DND-41 (cell line): ENCODE data around the gene SETDB1.

ENCODE experiments used
- ATAC-seq: fragments of 200-7000 bp; cut with Tn5 transposase; 3 replicates; pipeline ENCODE4 v1.9.1; 2021; ENCODE audit warnings: low read depth; ENCODE audit not compliant: insufficient read depth
- DNase-seq: peaks from one replicate; pipeline ENCODE4 v3.0.0-alpha.2; 2020
- H2AFZ ChIP-seq: 2 replicates; pipeline ENCODE4 v1.6.0; 2012; ENCODE audit warnings: low read depth, low read length
- H3K27ac ChIP-seq: 2 replicates; pipeline ENCODE4 v1.5.1; 2012; ENCODE audit warnings: low read length, inconsistent platforms
- H3K27me3 ChIP-seq: fragments of 200-600 bp; sonication (generic); 2 replicates; pipeline ENCODE4 v1.6.0; 2012; ENCODE audit warnings: low read length, mild to moderate bottlenecking, inconsistent platforms; ENCODE audit not compliant: insufficient read depth, poor library complexity
- H3K36me3 ChIP-seq: 2 replicates; pipeline ENCODE4 v1.5.1; 2012; ENCODE audit warnings: low read length, inconsistent platforms; ENCODE audit not compliant: insufficient read depth
- H3K4me1 ChIP-seq: 2 replicates; pipeline ENCODE4 v1.5.1; 2012; ENCODE audit warnings: mild to moderate bottlenecking, low read length; ENCODE audit not compliant: insufficient read depth
- H3K4me2 ChIP-seq: 2 replicates; pipeline ENCODE4 v1.6.0; 2012; ENCODE audit warnings: mild to moderate bottlenecking, moderate library complexity, low read length, inconsistent platforms; ENCODE audit not compliant: insufficient read depth
- H3K4me3 ChIP-seq, 2 experiments: fragments of 200-600 bp in 1 of 2; shearing (Covaris generic) in 1 of 2; 2 replicates each; pipeline ENCODE4 v1.5.1; 2012 to 2016; ENCODE audit warnings: inconsistent platforms in 2 of 2, low read length in 2 of 2, mild to moderate bottlenecking in 2 of 2, low read depth in 1 of 2, moderate library complexity in 1 of 2
- H3K79me2 ChIP-seq: 2 replicates; pipeline ENCODE4 v1.6.0; 2012; ENCODE audit warnings: low read length, inconsistent platforms; ENCODE audit not compliant: insufficient read depth
- H3K9ac ChIP-seq: 2 replicates; pipeline ENCODE4 v1.6.0; 2012; ENCODE audit warnings: low read depth, mild to moderate bottlenecking, inconsistent platforms, low read length, moderate library complexity
- H3K9me3 ChIP-seq: 2 replicates; pipeline ENCODE4 v1.5.1; 2012; ENCODE audit warnings: low read length, moderate library complexity, mild to moderate bottlenecking, inconsistent platforms; ENCODE audit not compliant: insufficient read depth, severe bottlenecking
- H4K20me1 ChIP-seq: 2 replicates; pipeline ENCODE4 v1.6.0; 2012; ENCODE audit warnings: low read length; ENCODE audit not compliant: insufficient read depth
- CTCF ChIP-seq: IDR thresholded peaks from 2 replicates; pipeline ENCODE4 v1.5.1; 2012; ENCODE audit warnings: borderline replicate concordance, low read length, moderate library complexity, mild to moderate bottlenecking; ENCODE audit not compliant: poor library complexity, severe bottlenecking; ENCODE audit errors: extremely low read depth
- EZH2 ChIP-seq: IDR thresholded peaks from 3 replicates; pipeline ENCODE4 v1.6.1; 2012; ENCODE audit warnings: borderline replicate concordance, low read depth, mild to moderate bottlenecking, moderate library complexity, low read length, inconsistent platforms; ENCODE audit not compliant: severe bottlenecking

Gene SETDB1

GRCh38 chr1:150922519-150922975 is 3.6 kb upstream of the SETDB1 start:
- no peaks in the 10 kb centered on the region for H3K27me3 ChIP-seq
- no peak overlapping the region for H3K4me3 ChIP-seq
- ATAC-seq = peak; percentile 44
- peak overlapping the region; percentile 41 for H2AFZ ChIP-seq
- H3K79me2 ChIP-seq = peaks cover 11% of the 10 kb centered on the region
- H3K36me3 ChIP-seq = peaks cover 2% of the 10 kb centered on the region
- H3K27ac ChIP-seq = no peak overlapping the region
- DNase-seq = peak; percentile 77
- peaks cover 14% of the 10 kb centered on the region for H3K4me1 ChIP-seq
- no peaks in the 10 kb centered on the region for H4K20me1 ChIP-seq
- 0 out of 2 replicates have a peak overlapping the region, but pooled peaks have one; percentile 16 for H3K4me2 ChIP-seq
- no peaks in the 10 kb centered on the region for H3K9me3 ChIP-seq
- H3K9ac ChIP-seq = no peak overlapping the region
- TF ChIP-seq EZH2 (no peak), CTCF (peak; percentile 91)

- Histone ChIP-seq H2AFZ (no peak overlapping the region), H4K20me1 (no peaks in the 10 kb centered on the region), H3K9ac (no peak overlapping the region), H3K79me2 (peaks cover 24% of the 10 kb centered on the region), H3K27ac (no peak overlapping the region), H3K4me2 (no peak overlapping the region), H3K27me3 (no peaks in the 10 kb centered on the region), H3K4me1 (peaks cover 22% of the 10 kb centered on the region), H3K36me3 (peaks cover 27% of the 10 kb centered on the region), H3K9me3 (peaks cover 4% of the 10 kb centered on the region), H3K4me3 (no peak overlapping the region)
- DNase-seq (no peak), ATAC-seq (no peak)
- no peak for TF ChIP-seq EZH2
- no peak for TF ChIP-seq CTCF
Measured at GRCh38 chr1:150925080-150925479, 1.1 kb upstream of the SETDB1 start.

GRCh38 chr1:150927624-150928023 is 1.5 kb downstream of the SETDB1 start:
- DNase-seq (no peak), ATAC-seq (no peak)
- no peaks in the 10 kb centered on the region for H4K20me1 ChIP-seq
- H3K79me2 ChIP-seq = peaks cover 28% of the 10 kb centered on the region
- H3K4me1 ChIP-seq = peaks cover 22% of the 10 kb centered on the region
- H3K4me2 ChIP-seq = peak overlapping the region; percentile 75
- no peak overlapping the region for H2AFZ ChIP-seq
- no peak overlapping the region; the same call in 1 of the 2 replicates for H3K27ac ChIP-seq
- TF ChIP-seq EZH2 (no peak), CTCF (no peak)
- H3K9ac ChIP-seq = peak overlapping the region; percentile 75
- H3K9me3 ChIP-seq = peaks cover 11% of the 10 kb centered on the region
- peaks cover 51% of the 10 kb centered on the region for H3K36me3 ChIP-seq
- H3K27me3 ChIP-seq = no peaks in the 10 kb centered on the region
- peak overlapping the region in 1 of 2 experiments; percentile 79; a peak in 2 of 4 replicates for H3K4me3 ChIP-seq
